ENCODE data around the gene SNAPC3.

GRCh38 chr9:15501803-15502202 is 79.1 kb downstream of the SNAPC3 start:
- TF ChIP-seq EZH2 (IDR thresholded peaks at IDR 0.05; ENCODE audit: insufficient read depth, poor library complexity, severe bottlenecking) (no peak), EZH2phosphoT487 (IDR thresholded peaks at IDR 0.05; ENCODE audit: insufficient read depth, low read depth) (no peak)

Measured in GM23248 (cell line).